Activated naive CD4-positive, alpha-beta T cell treated with anti-CD3 and anti-CD28 coated beads for 36 hours (primary cell): ENCODE results near the gene PLIN5. TPM values are rescaled to one million over a fixed set of nuclear protein-coding genes. Genes with fewer than 3 reads are reported as not detected.
"Not testable (repeated sequence)": the region's sequence is repeated elsewhere in the genome, so short reads cannot be mapped to it uniquely, and the experiment has no call there.

Experiments used
- CTCF ChIA-PET: fragments of 350-600 bp; sonication (Branson Sonifier 250); formaldehyde crosslinking; loops from one replicate; lab custom pipeline; 2021; ENCODE audit warnings: antibody characterized with exemption; lab: Charles Lee
- DNase-seq: peaks from one replicate; pipeline ENCODE4 v3.0.0-alpha.2; 2020
- H3K27ac Mint-ChIP-seq: one replicate; pipeline ENCODE4 v1.8.0; 2021; ENCODE audit warnings: mild to moderate bottlenecking, mixed read lengths
- H3K27me3 Mint-ChIP-seq: one replicate; pipeline ENCODE4 v1.8.0; 2021; ENCODE audit warnings: low read depth, mixed read lengths
- H3K36me3 Mint-ChIP-seq: one replicate; pipeline ENCODE4 v1.8.0; 2021; ENCODE audit warnings: low read depth, mixed read lengths
- H3K4me1 Mint-ChIP-seq: one replicate; pipeline ENCODE4 v1.8.0; 2021; ENCODE audit warnings: low read depth, mixed read lengths
- H3K4me3 Mint-ChIP-seq: one replicate; pipeline ENCODE4 v1.8.0; 2021; ENCODE audit warnings: mild to moderate bottlenecking, moderate library complexity, mixed read lengths
- H3K9me3 Mint-ChIP-seq: one replicate; pipeline ENCODE4 v1.8.0; 2021; ENCODE audit warnings: mixed read lengths
- intact Hi-C: fragments of 100-400 bp; cut with micrococcal nuclease; formaldehyde crosslinking; loops from one replicate; pipeline ENCODE4 v1.15.1; 2023
- total RNA-seq, 2 experiments: library from RNA; stranded (reverse); gene quantifications; one replicate each; pipeline ENCODE4 v1.2.3, GENCODE V29; 2021

PLIN5 gene
- total RNA-seq, 2 experiments from 2014 or later, result 0.07 to 0.25 TPM

DNA sequence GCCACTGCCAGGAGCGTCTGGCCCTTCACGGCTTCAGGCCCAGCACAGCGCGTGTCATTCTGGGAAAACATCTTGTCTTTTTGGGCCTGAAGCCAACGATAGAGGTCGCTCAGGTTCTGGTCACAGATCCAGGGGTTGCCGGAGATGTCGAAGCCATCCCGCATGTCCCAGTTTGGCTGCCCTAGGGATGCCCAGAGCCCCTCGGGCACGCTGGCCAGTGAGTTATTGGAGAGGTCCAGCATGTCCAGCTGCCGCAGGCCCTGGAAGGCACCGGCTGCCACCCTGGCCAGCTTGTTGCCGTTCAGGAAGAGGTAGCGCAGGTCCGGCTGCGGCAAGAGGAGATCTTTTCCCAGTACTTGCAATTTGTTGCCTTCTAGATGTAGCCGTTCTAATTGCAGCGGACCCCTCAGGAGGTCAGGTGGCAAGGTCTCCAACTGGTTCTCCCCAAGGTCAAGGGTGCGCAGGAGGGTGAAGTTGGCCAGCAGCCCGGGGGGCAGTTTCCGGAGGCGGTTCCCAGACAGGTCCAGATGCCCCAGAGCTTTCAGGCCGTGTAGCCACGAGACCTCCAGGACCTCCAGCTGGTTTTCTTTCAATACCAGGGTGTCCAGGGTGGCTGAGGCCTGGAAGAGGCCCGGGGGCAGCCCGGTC, 3.1 kb upstream of the PLIN5 start:
- Mint-ChIP-seq H3K4me3 (no peak overlapping the region), H3K4me1 (peaks cover 15% of the 10 kb centered on the region), H3K9me3 (peaks cover 2% of the 10 kb centered on the region), H3K27ac (no peak overlapping the region), H3K36me3 (no peaks in the 10 kb centered on the region), H3K27me3 (peaks cover 14% of the 10 kb centered on the region)
- intact Hi-C loops, result no loop called here
- no peak for DNase-seq
- CTCF ChIA-PET, result no interaction called here

DNA sequence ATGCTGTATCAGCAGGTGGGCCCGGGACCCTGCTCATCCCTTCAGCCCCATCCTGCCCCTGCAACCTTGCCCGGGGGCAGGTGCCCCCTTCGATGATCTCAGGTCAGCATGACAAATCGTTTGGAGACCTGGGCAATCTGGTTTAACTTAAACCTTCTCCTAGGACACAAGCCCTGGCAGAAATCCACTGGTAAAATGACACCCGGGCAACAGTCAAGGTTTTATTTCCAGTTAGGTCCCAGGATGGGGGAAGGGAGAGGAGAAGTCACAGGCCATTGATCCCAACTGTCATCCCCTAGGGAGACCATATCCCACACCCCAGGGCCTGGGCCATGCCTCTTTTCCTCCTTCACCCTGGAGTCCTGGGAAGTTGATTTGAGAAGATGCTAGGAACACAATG, 1.8 kb upstream of the PLIN5 start:
- intact Hi-C loops, result no loop called here
- Mint-ChIP-seq H3K9me3 (peaks cover 2% of the 10 kb centered on the region), H3K4me3 (no peak overlapping the region), H3K36me3 (no peaks in the 10 kb centered on the region), H3K4me1 (peaks cover 15% of the 10 kb centered on the region), H3K27me3 (peaks cover 14% of the 10 kb centered on the region), H3K27ac (no peak overlapping the region)
- CTCF ChIA-PET, result interaction anchor here (0.9 kb wide), 1 partner anchor 12 kb away, joined by 3 read pairs; no protein-coding TSS in a partner anchor
- no peak for DNase-seq

DNA sequence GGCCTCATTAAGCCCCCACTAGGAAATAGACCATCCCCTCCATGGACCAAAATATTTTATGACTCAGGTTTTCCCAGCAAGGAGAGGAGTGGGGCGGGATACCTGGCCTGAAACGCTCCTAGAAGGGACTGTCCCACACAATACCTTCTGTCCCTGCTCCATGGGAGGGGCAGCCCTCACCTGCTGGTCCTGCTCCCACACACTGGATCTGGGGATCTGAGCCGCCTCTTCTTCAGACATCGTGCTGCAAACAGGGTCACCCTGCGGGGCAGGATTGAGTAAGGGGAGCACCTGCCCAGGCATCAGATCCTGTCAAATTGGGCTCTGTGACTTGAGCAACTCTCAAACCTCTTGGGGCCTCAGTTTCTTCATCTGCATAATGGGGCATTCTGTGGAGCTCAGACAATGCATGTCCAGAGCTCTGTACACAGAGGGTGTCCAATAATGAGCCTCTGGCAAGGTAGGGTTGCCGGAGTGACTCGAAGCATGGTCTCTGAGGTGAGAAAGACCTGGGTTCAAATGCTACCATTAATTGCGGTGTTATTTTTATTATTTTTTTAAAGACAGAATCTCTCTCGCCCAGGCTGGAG, 1.1 kb downstream of the PLIN5 start:
- Mint-ChIP-seq H3K9me3 (no peaks in the 10 kb centered on the region), H3K4me1 (peaks cover 7% of the 10 kb centered on the region), H3K27ac (no peak overlapping the region), H3K36me3 (no peaks in the 10 kb centered on the region), H3K27me3 (peaks cover 11% of the 10 kb centered on the region), H3K4me3 (no peak overlapping the region)
- CTCF ChIA-PET, result interaction anchor here (0.6 to 1.3 kb wide), 2 partner anchors 11 to 519 kb away, joined by 3 to 6 read pairs; no protein-coding TSS in a partner anchor
- intact Hi-C loops, result no loop called here
- DNase-seq, result no peak

DNA sequence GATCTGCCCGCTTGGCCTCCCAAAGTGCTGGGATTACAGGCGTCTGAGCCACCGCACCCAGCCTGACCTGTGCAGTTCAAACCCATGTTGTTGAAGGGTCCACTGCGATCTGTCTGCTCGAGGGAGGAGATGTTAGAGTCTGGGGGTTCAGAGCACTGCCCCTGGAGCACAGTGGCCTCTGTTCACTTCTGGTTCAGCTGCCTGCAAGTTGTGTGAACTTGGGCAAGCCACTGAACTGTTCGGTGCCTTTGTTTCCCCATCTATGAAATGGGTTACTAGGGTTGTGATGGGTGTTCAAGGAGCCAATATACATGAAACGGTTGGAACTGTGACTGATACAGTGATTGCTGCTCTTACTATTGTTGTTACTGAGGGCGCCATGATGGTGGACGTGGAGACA, 1.7 kb downstream of the PLIN5 start:
- Mint-ChIP-seq H3K27ac (no peak overlapping the region), H3K4me1 (peaks cover 7% of the 10 kb centered on the region), H3K4me3 (no peak overlapping the region), H3K36me3 (no peaks in the 10 kb centered on the region), H3K27me3 (peaks cover 11% of the 10 kb centered on the region), H3K9me3 (no peaks in the 10 kb centered on the region)
- DNase-seq, result no peak
- CTCF ChIA-PET, result interaction anchor here (1.3 kb wide), 1 partner anchor 10 kb away, joined by 6 read pairs; no protein-coding TSS in a partner anchor
- intact Hi-C loops, result no loop called here

DNA sequence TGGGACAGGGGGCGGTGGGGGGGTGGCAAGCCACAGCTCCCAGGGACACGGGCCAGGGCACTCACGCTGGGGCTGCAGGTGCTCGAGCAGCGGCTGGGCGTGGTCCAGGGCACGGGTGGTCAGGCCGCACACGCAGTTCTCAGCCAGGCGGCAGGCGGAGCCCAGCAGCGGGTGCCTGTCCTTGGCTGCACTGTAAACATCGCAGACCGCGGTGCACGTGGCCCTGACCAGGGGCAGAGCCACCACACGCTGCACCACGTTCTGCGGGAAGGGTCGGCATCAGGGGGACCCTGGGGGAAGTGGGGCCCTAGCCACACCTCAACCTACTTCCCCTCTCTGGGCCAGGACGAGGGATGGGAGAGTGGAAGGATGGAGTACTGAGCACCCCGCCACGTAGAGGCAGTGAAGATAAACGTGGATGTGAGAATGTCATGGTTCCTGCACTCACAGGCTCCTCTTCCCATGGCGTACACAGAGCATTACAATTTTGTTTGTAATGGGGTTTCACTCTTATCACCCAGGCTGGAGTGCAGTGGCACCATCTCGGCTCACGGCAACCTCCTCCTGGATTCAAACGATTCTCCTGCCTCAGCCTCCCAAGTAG, 3.4 kb downstream of the PLIN5 start:
- CTCF ChIA-PET, result interaction anchor here (1.2 kb wide), 1 partner anchor 10 kb away, joined by 6 read pairs; no protein-coding TSS in a partner anchor
- Mint-ChIP-seq H3K27ac (no peak overlapping the region), H3K4me1 (peaks cover 7% of the 10 kb centered on the region), H3K4me3 (no peak overlapping the region), H3K9me3 (no peaks in the 10 kb centered on the region), H3K36me3 (no peaks in the 10 kb centered on the region), H3K27me3 (peaks cover 7% of the 10 kb centered on the region)
- no peak for DNase-seq
- intact Hi-C loops, result no loop called here

DNA sequence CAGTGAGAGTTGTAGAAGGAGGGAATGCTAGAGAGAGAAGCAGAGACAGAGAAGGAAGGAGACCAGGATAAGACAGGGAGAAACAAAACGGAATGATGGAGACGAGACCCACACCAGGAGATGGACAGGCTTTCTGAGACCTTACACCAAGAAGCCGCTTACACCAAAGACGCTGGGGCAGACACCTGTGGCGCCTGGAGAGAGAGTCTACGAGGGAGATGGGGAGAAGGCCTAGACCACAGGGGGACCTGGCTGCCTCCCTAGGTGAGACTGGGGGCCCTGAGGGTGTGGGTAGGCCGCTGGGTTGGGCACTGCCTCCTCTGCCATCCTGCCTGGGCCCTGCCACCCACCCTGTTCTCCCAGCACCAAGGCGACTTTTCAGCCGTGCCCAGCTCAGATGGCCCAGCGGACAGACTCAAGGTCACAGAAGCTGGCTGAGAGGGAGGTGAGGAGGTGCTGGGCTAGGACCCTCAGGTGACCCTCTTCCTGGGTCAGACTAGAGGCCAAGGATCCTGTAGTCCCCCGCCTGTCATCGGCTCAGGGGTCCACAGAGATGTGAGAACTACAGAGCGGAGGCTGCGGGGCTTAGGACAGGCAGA, 5.0 kb downstream of the PLIN5 start:
- Mint-ChIP-seq H3K27me3 (peaks cover 3% of the 10 kb centered on the region), H3K27ac (no peak overlapping the region), H3K4me3 (no peak overlapping the region), H3K9me3 (no peaks in the 10 kb centered on the region), H3K36me3 (no peaks in the 10 kb centered on the region), H3K4me1 (peaks cover 4% of the 10 kb centered on the region)
- DNase-seq, result no peak
- intact Hi-C loops, result no loop called here
- CTCF ChIA-PET, result interaction anchor here (1.2 kb wide), 1 partner anchor 8 kb away, joined by 6 read pairs; no protein-coding TSS in a partner anchor

DNA sequence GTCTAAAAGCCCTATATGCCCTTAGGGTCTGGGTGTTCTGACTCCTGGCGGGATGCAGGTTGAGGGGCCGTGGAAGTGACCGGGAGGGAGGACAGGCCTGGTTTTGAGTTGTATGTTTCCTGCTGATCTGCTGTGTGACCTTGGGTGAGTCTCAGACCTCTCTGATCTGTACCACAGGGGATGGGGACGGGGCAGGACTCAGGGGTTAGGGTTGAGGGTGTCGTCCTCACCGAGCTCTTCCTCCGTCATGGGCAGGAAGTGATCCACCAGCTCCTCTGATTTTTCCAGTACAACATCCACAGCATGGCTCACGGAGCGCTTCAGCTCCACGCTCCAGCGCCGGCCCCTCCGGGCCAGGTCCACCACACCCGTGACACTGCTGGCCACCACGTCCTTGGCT, 6.2 kb downstream of the PLIN5 start:
- H3K9me3 Mint-ChIP-seq, result no peaks in the 10 kb centered on the region
- no peaks in the 10 kb centered on the region for H3K27me3 Mint-ChIP-seq
- no peak overlapping the region for H3K4me3 Mint-ChIP-seq
- H3K27ac Mint-ChIP-seq, result no peak overlapping the region
- H3K4me1 Mint-ChIP-seq, result no peaks in the 10 kb centered on the region
- no peak for DNase-seq
- H3K36me3 Mint-ChIP-seq, result no peaks in the 10 kb centered on the region
- intact Hi-C loops, result no loop called here
- CTCF ChIA-PET, result no interaction called here

DNA sequence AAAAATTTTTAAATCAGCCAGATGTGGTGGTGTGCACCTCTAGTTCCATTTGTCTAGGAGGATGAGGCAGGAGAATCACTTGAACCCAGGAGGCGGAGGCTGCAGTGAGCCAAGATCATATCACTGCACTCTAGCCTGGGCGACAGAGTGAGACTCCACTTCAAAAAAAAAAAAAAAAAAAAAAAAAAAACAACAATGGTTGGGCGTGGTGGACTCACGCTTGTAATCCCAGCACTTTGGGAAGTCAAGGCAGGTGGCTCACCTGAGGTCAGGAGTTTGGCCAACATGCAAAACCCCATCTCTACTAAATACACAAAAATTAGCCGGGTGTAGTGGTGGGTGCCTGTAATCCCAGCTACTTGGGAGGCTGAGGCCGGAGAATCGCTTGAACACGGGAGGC, 7.6 kb downstream of the PLIN5 start:
- H3K27ac Mint-ChIP-seq, H3K4me1 Mint-ChIP-seq, H3K36me3 Mint-ChIP-seq, H3K27me3 Mint-ChIP-seq, H3K4me3 Mint-ChIP-seq, H3K9me3 Mint-ChIP-seq, intact Hi-C loops, DNase-seq: not testable (repeated sequence)
- CTCF ChIA-PET, result interaction anchor here (0.6 to 0.7 kb wide), 3 partner anchors 75 to 1686 kb away, joined by 3 to 7 read pairs (median 4); no protein-coding TSS in a partner anchor

DNA sequence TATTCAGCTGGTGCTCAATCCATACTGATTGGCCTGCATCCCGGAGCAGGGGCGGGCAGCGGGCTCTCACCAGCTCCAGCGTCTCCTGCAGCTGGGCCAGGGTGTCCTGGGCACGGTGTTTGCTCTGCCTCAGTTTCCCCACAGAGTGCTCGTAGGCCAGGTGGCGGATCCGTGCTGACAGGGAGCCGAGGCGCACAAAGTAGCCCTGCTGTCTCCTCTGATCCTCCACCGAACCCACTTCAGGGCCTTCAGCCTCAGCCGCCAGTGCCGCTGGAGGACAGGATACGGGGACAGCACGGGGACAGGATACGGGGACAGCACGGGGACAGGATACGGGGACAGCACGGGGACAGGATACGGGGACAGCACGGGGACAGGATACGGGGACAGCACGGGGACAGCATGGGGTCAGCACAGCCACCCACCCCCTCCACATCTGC, 9.4 kb downstream of the PLIN5 start:
- H3K27ac Mint-ChIP-seq, result no peak overlapping the region
- H3K4me3 Mint-ChIP-seq, result no peak overlapping the region
- no peaks in the 10 kb centered on the region for H3K4me1 Mint-ChIP-seq
- no peaks in the 10 kb centered on the region for H3K9me3 Mint-ChIP-seq
- CTCF ChIA-PET, result interaction anchor here (0.6 to 2.6 kb wide), 22 partner anchors 10 to 463 kb away, joined by 3 to 17 read pairs (median 4); partner anchors contain the start of genes LRG1 and PLIN5
- intact Hi-C loops, result loop anchor here (1.0 kb wide), 2 partner anchors 53 to 258 kb away; partner anchors contain the start of gene HDGFL2
- no peaks in the 10 kb centered on the region for H3K36me3 Mint-ChIP-seq
- no peaks in the 10 kb centered on the region for H3K27me3 Mint-ChIP-seq
- DNase-seq, result no peak

DNA sequence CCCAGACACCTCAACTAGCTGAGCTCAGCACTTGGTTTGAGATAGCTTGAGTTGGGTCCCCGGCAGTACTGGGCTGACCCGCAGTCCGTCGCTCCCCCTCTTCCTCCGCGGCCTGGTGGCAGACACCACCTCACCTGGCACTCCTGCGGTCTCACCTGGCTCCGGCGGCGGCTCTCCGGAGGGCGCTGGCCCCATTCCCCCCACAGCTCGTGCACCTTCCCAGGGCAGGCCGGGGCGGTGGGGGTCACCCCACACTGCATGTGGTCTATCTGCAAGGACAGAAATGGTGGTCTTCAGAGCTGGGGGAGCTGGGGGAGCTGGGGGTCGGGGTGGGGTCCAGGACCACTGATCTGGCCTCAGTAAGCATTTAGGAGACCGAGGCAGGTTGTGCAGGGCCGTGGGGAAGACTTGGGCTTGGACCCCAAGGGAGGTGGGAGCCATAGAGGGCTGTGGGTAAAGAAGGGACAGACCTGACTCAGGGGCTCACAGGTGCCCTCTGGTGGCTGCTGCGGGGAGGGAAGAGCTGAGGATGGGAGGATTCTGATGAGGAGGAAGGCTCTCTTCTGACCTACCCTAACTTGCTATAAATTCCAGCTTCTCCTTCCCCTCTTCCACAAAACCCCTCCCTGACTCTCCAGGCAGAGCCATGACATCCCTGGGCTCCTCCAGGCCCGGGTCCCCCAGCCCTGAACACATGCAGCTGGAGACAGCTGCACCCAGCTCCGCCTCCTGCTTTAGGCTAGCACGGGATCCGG, 10.0 kb downstream of the PLIN5 start:
- peak; percentile 84 for DNase-seq
- CTCF ChIA-PET, result interaction anchor here (0.6 to 2.6 kb wide), 27 partner anchors 9 to 463 kb away, joined by 3 to 17 read pairs (median 4); partner anchors contain the start of genes LRG1, PLIN5 and TMIGD2
- Mint-ChIP-seq H3K4me1 (no peaks in the 10 kb centered on the region), H3K27me3 (no peaks in the 10 kb centered on the region), H3K4me3 (no peak overlapping the region), H3K9me3 (no peaks in the 10 kb centered on the region), H3K27ac (no peak overlapping the region), H3K36me3 (no peaks in the 10 kb centered on the region)
- intact Hi-C loops, result loop anchor here (1.0 kb wide), 2 partner anchors 53 to 258 kb away; partner anchors contain the start of gene HDGFL2

DNA sequence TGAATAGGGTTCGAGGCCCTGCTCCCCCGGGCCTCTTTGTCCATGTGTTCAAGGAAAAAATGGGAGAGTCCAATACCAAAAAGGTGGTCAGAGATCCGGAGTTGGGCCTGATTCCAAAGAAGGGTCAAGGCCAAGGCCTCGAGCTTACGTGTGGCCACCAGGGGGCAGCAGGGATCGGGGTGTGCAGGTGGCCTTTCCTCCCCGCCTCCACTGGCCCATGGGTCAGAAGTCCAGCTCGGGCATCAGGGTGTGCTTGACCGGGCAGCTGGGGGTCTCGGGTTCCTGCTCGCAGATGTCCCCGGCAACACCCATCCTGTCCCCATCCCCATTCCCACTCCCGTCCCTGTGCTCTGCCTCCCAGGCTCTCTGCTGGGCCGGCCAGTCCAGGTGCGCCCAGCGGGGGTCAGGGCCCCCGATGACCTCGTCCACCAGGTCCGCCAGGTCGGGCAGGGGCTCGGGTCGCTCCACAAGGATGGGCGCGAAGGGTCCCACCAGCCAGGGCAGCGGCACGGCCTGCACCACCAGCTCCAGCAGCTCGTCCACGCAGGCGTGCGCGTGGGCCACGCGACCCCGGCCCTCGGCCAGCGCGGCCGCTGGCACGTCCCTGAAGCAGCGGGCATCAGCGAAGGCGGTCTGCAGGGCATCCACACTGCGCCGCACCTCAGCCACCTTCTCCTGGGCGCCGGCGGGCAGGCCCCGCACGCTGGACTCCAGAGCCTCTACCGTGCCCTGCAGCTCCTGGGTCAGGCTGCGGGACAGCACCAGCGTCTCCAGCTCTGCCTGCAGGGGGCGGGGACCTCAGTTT, 11.5 kb downstream of the PLIN5 start:
- no peaks in the 10 kb centered on the region for H3K4me1 Mint-ChIP-seq
- CTCF ChIA-PET, result interaction anchor here (0.6 to 2.6 kb wide), 8 partner anchors 10 to 202 kb away, joined by 3 to 17 read pairs (median 7); partner anchors contain the start of gene PLIN5
- no peak overlapping the region for H3K4me3 Mint-ChIP-seq
- H3K27me3 Mint-ChIP-seq, result peaks cover 5% of the 10 kb centered on the region
- H3K27ac Mint-ChIP-seq, result no peak overlapping the region
- no peaks in the 10 kb centered on the region for H3K36me3 Mint-ChIP-seq
- no peaks in the 10 kb centered on the region for H3K9me3 Mint-ChIP-seq
- intact Hi-C loops, result no loop called here
- DNase-seq, result peak; percentile 42
